Kidney (tissue), 14 donors: ENCODE results near the gene ARG1. TPM values are rescaled to one million over a fixed set of nuclear protein-coding genes. Genes with fewer than 3 reads are reported as not detected.

Source experiments
- DNase-seq, 5 donors: peaks; one replicate each; pipeline ENCODE4 v3.0.0-alpha.2; 2013 to 2020
- FAIRE-seq: peaks from 2 replicates; lab custom pipeline; 2012; peaks lifted over from hg19 to GRCh38; lab: Jason Lieb, UNC
- H3K27ac ChIP-seq, 2 donors: one replicate each; pipeline ENCODE4 v1.7.0; 2013; ENCODE audit warnings: low read depth in 2 of 2, low read length in 2 of 2, inconsistent platforms in 1 of 2
- H3K27me3 ChIP-seq: one replicate; pipeline ENCODE4 v1.7.1; 2013; ENCODE audit warnings: low read length, inconsistent platforms; ENCODE audit not compliant: control insufficient read depth, insufficient read depth
- H3K36me3 ChIP-seq, 3 donors: one replicate each; pipeline versions ENCODE4 v1.7.0 to v1.7.1; 2013; ENCODE audit warnings: low read length in 3 of 3, control low read depth in 1 of 3, inconsistent platforms in 1 of 3; ENCODE audit not compliant: insufficient read depth in 3 of 3, control insufficient read depth in 2 of 3
- H3K4me1 ChIP-seq, 3 donors: one replicate each; pipeline versions ENCODE4 v1.7.0 to v1.7.1; 2013; ENCODE audit warnings: low read length in 3 of 3, inconsistent platforms in 1 of 3, low read depth in 1 of 3; ENCODE audit not compliant: control insufficient read depth in 2 of 3, insufficient read depth in 2 of 3
- H3K4me3 ChIP-seq, 3 donors: one replicate each; pipeline versions ENCODE4 v1.7.0 to v1.8.1; 2013; ENCODE audit warnings: low read length in 3 of 3, control low read depth in 1 of 3, inconsistent platforms in 1 of 3
- H3K9ac ChIP-seq, 3 donors: one replicate each; pipeline versions ENCODE4 v1.7.0 to v1.7.1; 2013; ENCODE audit warnings: low read length in 3 of 3, control low read depth in 1 of 3, inconsistent platforms in 1 of 3
- H3K9me3 ChIP-seq, 3 donors: one replicate each; pipeline versions ENCODE4 v1.7.0 to v1.7.1; 2013; ENCODE audit warnings: low read length in 3 of 3, control low read depth in 1 of 3, inconsistent platforms in 1 of 3; ENCODE audit not compliant: control insufficient read depth in 2 of 3, insufficient read depth in 1 of 3
- intact Hi-C: fragments of 100-400 bp; cut with DNase I; formaldehyde crosslinking; loops from one replicate; pipeline ENCODE4 v1.11.1; 2022
- polyA plus RNA-seq: library from polyadenylated mRNA; stranded (reverse); fragments of 350-450 nt; fragmentation: Illumina TruSeq; extraction: RNeasy Lipid Tissue Mini Kit (QIAGEN cat#74804); gene quantifications from one replicate; pipeline ENCODE4 v1.2.3, GENCODE V29; 2014; ENCODE audit warnings: low read depth, low replicate concordance; ENCODE audit not compliant: insufficient read depth
- total RNA-seq: library from RNA; stranded (reverse); fragmentation: NEBNext Ultra II Directional; extraction: Animal tissue kit (Norgen Biotek cat#: 25700); gene quantifications from one replicate; pipeline ENCODE4 v1.2.1, GENCODE V29; 2021
- TF ChIP-seq, protein P1 (sequence below): IDR thresholded peaks from 3 replicates; pipeline ENCODE4 v1.5.1; 2012; ENCODE audit warnings: mild to moderate bottlenecking, moderate library complexity, borderline replicate concordance; ENCODE audit not compliant: insufficient read depth; ENCODE audit errors: extremely low read depth
- donor health status: control.
- donor health status: control.
- donor health status: control.
- donor health status: control.
- donor health status: control.
- donor health status: DM: yes; HTN: yes; CAD: no.
- donor health status: Normal renal cell carcinoma (clear cell type).

The ARG1 gene
- total and polyA plus RNA-seq, 2 donors from 2014 or later: not detected

DNA sequence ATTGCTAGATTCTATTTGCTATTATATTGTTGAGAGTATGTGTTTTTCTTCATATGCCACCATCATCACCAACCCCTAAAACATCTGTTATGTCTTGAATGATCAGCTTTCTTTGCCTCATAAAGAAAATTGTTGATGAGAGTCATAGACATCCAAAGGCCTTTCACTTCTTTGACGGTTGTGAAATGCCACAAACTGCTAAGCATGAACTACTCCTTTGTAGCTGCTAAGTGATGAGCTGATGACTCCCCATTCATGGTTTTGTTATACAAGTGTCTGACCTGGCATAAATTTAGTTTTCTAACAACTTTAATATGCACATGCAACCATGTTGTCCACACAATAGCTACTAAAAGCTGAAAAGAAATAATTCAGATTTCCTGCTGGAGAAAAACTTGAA is 55.7 kb downstream of the ARG1 start:
- Histone ChIP-seq H3K27ac (no peak overlapping the region), H3K9me3 (no peaks in the 10 kb centered on the region), H3K9ac (peak overlapping the region in 2 of 3 donors; percentile 77 to 89), H3K27me3 (no peaks in the 10 kb centered on the region), H3K4me1 (no peaks in the 10 kb centered on the region), H3K4me3 (peak overlapping the region; percentile 59 to 99 (median 90)), H3K36me3 (peaks cover 7 to 11% (median 8%) of the 10 kb centered on the region in 3 donors)
- intact Hi-C loops: no loop called here
- DNase-seq: no peak
- no peak for FAIRE-seq
- TF ChIP-seq, protein P1, sequence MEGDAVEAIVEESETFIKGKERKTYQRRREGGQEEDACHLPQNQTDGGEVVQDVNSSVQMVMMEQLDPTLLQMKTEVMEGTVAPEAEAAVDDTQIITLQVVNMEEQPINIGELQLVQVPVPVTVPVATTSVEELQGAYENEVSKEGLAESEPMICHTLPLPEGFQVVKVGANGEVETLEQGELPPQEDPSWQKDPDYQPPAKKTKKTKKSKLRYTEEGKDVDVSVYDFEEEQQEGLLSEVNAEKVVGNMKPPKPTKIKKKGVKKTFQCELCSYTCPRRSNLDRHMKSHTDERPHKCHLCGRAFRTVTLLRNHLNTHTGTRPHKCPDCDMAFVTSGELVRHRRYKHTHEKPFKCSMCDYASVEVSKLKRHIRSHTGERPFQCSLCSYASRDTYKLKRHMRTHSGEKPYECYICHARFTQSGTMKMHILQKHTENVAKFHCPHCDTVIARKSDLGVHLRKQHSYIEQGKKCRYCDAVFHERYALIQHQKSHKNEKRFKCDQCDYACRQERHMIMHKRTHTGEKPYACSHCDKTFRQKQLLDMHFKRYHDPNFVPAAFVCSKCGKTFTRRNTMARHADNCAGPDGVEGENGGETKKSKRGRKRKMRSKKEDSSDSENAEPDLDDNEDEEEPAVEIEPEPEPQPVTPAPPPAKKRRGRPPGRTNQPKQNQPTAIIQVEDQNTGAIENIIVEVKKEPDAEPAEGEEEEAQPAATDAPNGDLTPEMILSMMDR: no peak

DNA sequence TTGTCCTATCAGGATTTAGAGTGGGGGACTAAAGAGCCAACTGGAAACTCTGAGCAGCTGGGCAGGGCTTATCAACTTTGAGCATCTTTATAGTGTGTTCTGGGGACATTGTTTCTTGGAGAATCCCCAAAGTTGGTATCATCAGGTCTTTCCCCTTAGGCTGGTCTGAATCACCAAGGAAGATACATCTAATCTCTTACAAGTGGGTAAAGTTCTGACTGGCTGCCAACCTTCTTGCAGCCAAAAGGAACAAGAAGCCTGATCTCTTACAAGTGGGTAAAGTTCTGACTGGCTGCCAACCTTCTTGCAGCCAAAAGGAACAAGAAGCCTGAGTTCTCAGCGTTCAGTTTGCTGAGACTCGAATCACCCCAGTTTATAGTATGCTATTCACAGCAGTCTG is 56.6 kb downstream of the ARG1 start:
- TF ChIP-seq, protein P1: no peak
- H3K27ac ChIP-seq: no peak overlapping the region

DNA sequence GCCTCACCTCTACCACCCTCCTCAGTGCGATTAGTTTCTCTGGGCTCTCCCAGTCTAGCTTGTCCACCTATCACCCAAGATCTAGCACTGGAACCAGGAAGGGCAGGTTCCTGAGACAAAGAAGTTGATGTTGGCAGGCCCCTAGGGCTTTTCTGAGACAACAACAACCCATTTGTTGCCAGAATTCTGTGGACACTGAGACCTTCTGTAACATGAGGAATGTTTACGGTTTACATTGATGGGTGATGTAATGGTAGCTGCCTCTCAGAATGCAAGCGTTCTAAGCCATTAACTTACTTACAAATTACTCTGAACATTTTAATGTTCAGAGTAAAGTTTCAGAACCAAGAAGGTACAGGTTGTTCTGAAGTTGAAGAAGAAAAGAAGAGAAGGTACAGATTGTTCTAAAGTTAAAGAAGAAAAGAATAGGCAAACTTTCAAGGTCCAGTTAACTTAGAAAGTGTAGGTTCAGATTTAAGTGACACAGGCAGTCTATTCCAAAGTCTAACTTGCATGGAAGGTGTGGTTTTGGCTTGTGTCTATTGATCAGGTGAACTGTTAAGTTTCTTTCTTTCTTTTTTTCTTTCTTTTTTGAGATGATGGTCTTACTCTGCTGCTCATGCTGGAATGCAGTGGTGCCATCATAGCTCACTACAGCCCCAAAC is 58.7 kb downstream of the ARG1 start:
- TF ChIP-seq, protein P1: no peak
- intact Hi-C loops: no loop called here
- H3K4me1 ChIP-seq: no peaks in the 10 kb centered on the region
- no peaks in the 10 kb centered on the region for H3K27me3 ChIP-seq
- DNase-seq (peak in 2 of 5 donors; percentile 34 to 44), FAIRE-seq (no peak)
- no peak overlapping the region for H3K9ac ChIP-seq
- H3K27ac ChIP-seq: no peak overlapping the region
- H3K9me3 ChIP-seq: no peaks in the 10 kb centered on the region
- no peak overlapping the region for H3K4me3 ChIP-seq
- H3K36me3 ChIP-seq: peaks cover 0 to under 1% (median 0%) of the 10 kb centered on the region in 3 donors

More for the DNA sequence above, 56.6 kb downstream of the ARG1 start:
- Histone ChIP-seq H3K9ac (no peak overlapping the region), H3K36me3 (peaks cover 3 to 4% (median 3%) of the 10 kb centered on the region in 3 donors), H3K9me3 (no peaks in the 10 kb centered on the region), H3K4me3 (no peak overlapping the region), H3K27me3 (no peaks in the 10 kb centered on the region), H3K4me1 (no peaks in the 10 kb centered on the region)
- DNase-seq (no peak), FAIRE-seq (no peak)
- intact Hi-C loops: no loop called here

Other genes starting within 250 kb of the ARG1 start
- 27.4 TPM for gene MED23, start 55.0 kb downstream of the ARG1 start, total RNA-seq
- gene MED23, start 55.0 kb downstream of the ARG1 start, polyA plus RNA-seq: 7.7 TPM
- 2.0 TPM for gene ENPP3, start 64.1 kb downstream of the ARG1 start, total RNA-seq
- gene ENPP3, start 64.1 kb downstream of the ARG1 start, polyA plus RNA-seq: 2.5 TPM
- not detected for gene OR2A4, start 128.2 kb downstream of the ARG1 start, total RNA-seq
- gene OR2A4, start 128.2 kb downstream of the ARG1 start, polyA plus RNA-seq: not detected
- gene CTAGE9, start 137.8 kb downstream of the ARG1 start, total RNA-seq: not detected
- not detected for gene CTAGE9, start 137.8 kb downstream of the ARG1 start, polyA plus RNA-seq
- gene ENPP1, start 234.8 kb downstream of the ARG1 start, total RNA-seq: 6.5 TPM
- 3.7 TPM for gene ENPP1, start 234.8 kb downstream of the ARG1 start, polyA plus RNA-seq